ENCODE data around the gene ETV5.

DNA sequence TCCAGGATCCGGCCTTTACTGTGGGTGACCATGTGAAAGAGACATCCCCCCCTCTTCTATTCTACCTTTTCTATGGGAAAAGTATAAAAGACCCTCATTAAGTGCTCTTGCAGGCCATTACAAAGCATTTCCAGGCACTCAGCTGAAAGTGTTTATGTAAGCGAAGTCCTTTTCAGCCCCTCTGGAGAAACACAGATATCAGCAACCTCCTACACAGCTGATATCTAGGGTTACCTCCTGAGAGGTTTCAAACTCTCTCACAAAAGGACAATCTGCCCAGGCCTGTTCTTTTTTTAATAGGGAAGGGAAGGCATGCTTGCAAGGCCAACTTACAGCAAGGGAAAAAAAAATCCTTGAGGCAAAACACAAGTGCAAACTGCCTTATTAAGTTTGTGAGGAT, 12.6 kb downstream of the ETV5 start:
- TF ChIP-seq, protein P1, sequence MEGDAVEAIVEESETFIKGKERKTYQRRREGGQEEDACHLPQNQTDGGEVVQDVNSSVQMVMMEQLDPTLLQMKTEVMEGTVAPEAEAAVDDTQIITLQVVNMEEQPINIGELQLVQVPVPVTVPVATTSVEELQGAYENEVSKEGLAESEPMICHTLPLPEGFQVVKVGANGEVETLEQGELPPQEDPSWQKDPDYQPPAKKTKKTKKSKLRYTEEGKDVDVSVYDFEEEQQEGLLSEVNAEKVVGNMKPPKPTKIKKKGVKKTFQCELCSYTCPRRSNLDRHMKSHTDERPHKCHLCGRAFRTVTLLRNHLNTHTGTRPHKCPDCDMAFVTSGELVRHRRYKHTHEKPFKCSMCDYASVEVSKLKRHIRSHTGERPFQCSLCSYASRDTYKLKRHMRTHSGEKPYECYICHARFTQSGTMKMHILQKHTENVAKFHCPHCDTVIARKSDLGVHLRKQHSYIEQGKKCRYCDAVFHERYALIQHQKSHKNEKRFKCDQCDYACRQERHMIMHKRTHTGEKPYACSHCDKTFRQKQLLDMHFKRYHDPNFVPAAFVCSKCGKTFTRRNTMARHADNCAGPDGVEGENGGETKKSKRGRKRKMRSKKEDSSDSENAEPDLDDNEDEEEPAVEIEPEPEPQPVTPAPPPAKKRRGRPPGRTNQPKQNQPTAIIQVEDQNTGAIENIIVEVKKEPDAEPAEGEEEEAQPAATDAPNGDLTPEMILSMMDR (conservative IDR thresholded peaks at IDR 0.05 in 1 of 2, IDR thresholded peaks at IDR 0.05 in 1 of 2; ENCODE audit: extremely low read depth in 1 of 2, insufficient read depth in 1 of 2, low read depth in 1 of 2, low read length in 2 of 2) = no peak
- TF ChIP-seq EZH2 (IDR thresholded peaks at IDR 0.05; ENCODE audit: borderline replicate concordance, low read length) = no peak
